Activated CD8-positive, alpha-beta memory T cell treated with anti-CD3 and anti-CD28 coated beads, Interleukin-2, amount 10 ng/mL, durations not matched to agents 7 days and 5 days (primary cell): ENCODE data around the gene ENTPD6. TPM values are rescaled to one million over a fixed set of nuclear protein-coding genes. Genes with fewer than 3 reads are reported as not detected.
"Not testable (repeated sequence)": the region's sequence is repeated elsewhere in the genome, so short reads cannot be mapped to it uniquely, and the experiment has no call there.

Source experiments
- ATAC-seq: fragments of 150-1000 bp; cut with Tn5 transposase; one replicate; pipeline ENCODE4 v1.10.0; 2021; ENCODE audit warnings: moderate library complexity
- CTCF ChIA-PET: fragments of 350-600 bp; sonication (Branson Sonifier 250); formaldehyde crosslinking; loops from one replicate; lab custom pipeline; 2021; ENCODE audit warnings: antibody characterized with exemption; lab: Charles Lee
- DNase-seq: peaks from one replicate; pipeline ENCODE4 v3.0.0-alpha.2; 2020
- H3K27ac Mint-ChIP-seq: one replicate; pipeline ENCODE4 v1.8.0; 2021; ENCODE audit warnings: mild to moderate bottlenecking, mixed read lengths
- H3K27me3 Mint-ChIP-seq: one replicate; pipeline ENCODE4 v1.8.0; 2021; ENCODE audit warnings: mixed read lengths
- H3K36me3 Mint-ChIP-seq: one replicate; pipeline ENCODE4 v1.8.0; 2021; ENCODE audit warnings: mild to moderate bottlenecking, mixed read lengths
- H3K4me1 Mint-ChIP-seq: one replicate; pipeline ENCODE4 v1.8.0; 2021; ENCODE audit warnings: mixed read lengths
- H3K4me3 Mint-ChIP-seq: one replicate; pipeline ENCODE4 v1.8.0; 2021; ENCODE audit warnings: mild to moderate bottlenecking, moderate library complexity, mixed read lengths
- H3K9me3 Mint-ChIP-seq: one replicate; pipeline ENCODE4 v1.8.0; 2022; ENCODE audit warnings: low read depth, mixed read lengths
- total RNA-seq, 2 experiments: library from RNA; stranded (reverse); gene quantifications; one replicate each; pipeline ENCODE4 v1.2.3, GENCODE V29; 2021

The ENTPD6 gene
- total RNA-seq, 2 experiments from 2014 or later = 37.6 to 42.0 TPM

- CTCF ChIA-PET = no interaction called here
Measured at GRCh38 chr20:25239387-25240370, 44.2 kb downstream of the ENTPD6 start.

GRCh38 chr20:25240851-25241658 lies 45.5 kb downstream of the ENTPD6 start:
- H3K4me3 Mint-ChIP-seq, H3K27me3 Mint-ChIP-seq, CTCF ChIA-PET, H3K9me3 Mint-ChIP-seq, DNase-seq, H3K27ac Mint-ChIP-seq, H3K36me3 Mint-ChIP-seq, ATAC-seq: not testable (repeated sequence)
- peaks cover 19% of the 10 kb centered on the region for H3K4me1 Mint-ChIP-seq

More at GRCh38 chr20:25239387-25240370, 44.2 kb downstream of the ENTPD6 start:
- Mint-ChIP-seq H3K4me1 (peaks cover 19% of the 10 kb centered on the region), H3K36me3 (no peaks in the 10 kb centered on the region), H3K27ac (no peak overlapping the region), H3K27me3 (peaks cover 8% of the 10 kb centered on the region), H3K9me3 (no peaks in the 10 kb centered on the region), H3K4me3 (no peak overlapping the region)
- no peak for DNase-seq
- no peak for ATAC-seq

- CTCF ChIA-PET, H3K9me3 Mint-ChIP-seq, H3K27ac Mint-ChIP-seq, H3K27me3 Mint-ChIP-seq, ATAC-seq, H3K36me3 Mint-ChIP-seq, H3K4me3 Mint-ChIP-seq, DNase-seq: not testable (repeated sequence)
- H3K4me1 Mint-ChIP-seq = peaks cover 23% of the 10 kb centered on the region
Measured at GRCh38 chr20:25241659-25241955, 46.1 kb downstream of the ENTPD6 start.

GRCh38 chr20:25242231-25242630 lies 46.7 kb downstream of the ENTPD6 start:
- ATAC-seq = no peak
- Mint-ChIP-seq H3K27ac (no peak overlapping the region), H3K27me3 (peaks cover 11% of the 10 kb centered on the region), H3K36me3 (no peaks in the 10 kb centered on the region), H3K9me3 (no peaks in the 10 kb centered on the region), H3K4me3 (no peak overlapping the region), H3K4me1 (peaks cover 28% of the 10 kb centered on the region)
- DNase-seq = no peak
- CTCF ChIA-PET = no interaction called here

- Mint-ChIP-seq H3K27me3 (peaks cover 11% of the 10 kb centered on the region), H3K4me1 (peaks cover 17% of the 10 kb centered on the region), H3K36me3 (no peaks in the 10 kb centered on the region), H3K9me3 (no peaks in the 10 kb centered on the region), H3K4me3 (no peak overlapping the region), H3K27ac (no peak overlapping the region)
- CTCF ChIA-PET = no interaction called here
- no peak for ATAC-seq
- no peak for DNase-seq
Measured at GRCh38 chr20:25243416-25243979, 48.0 kb downstream of the ENTPD6 start.

- no peaks in the 10 kb centered on the region for H3K9me3 Mint-ChIP-seq
- DNase-seq (peak; percentile 2), ATAC-seq (no peak)
- H3K4me3 Mint-ChIP-seq = no peak overlapping the region
- peaks cover 23% of the 10 kb centered on the region for H3K4me1 Mint-ChIP-seq
- no peaks in the 10 kb centered on the region for H3K36me3 Mint-ChIP-seq
- CTCF ChIA-PET = no interaction called here
- peaks cover 11% of the 10 kb centered on the region for H3K27me3 Mint-ChIP-seq
- H3K27ac Mint-ChIP-seq = no peak overlapping the region
Measured at GRCh38 chr20:25244976-25245375, 49.5 kb downstream of the ENTPD6 start.

- no peak overlapping the region for H3K4me3 Mint-ChIP-seq
- H3K9me3 Mint-ChIP-seq = no peaks in the 10 kb centered on the region
- no peak overlapping the region for H3K27ac Mint-ChIP-seq
- H3K36me3 Mint-ChIP-seq = no peaks in the 10 kb centered on the region
- no peak for ATAC-seq
- CTCF ChIA-PET = no interaction called here
- peaks cover 27% of the 10 kb centered on the region for H3K4me1 Mint-ChIP-seq
- H3K27me3 Mint-ChIP-seq = peaks cover 11% of the 10 kb centered on the region
- DNase-seq = peak; percentile 36
Measured at GRCh38 chr20:25245461-25245860, 49.9 kb downstream of the ENTPD6 start.

- peaks cover 32% of the 10 kb centered on the region for H3K4me1 Mint-ChIP-seq
- H3K36me3 Mint-ChIP-seq = no peaks in the 10 kb centered on the region
- no peaks in the 10 kb centered on the region for H3K9me3 Mint-ChIP-seq
- H3K4me3 Mint-ChIP-seq = peak overlapping the region; percentile 90
- no peak for ATAC-seq
- peaks cover 11% of the 10 kb centered on the region for H3K27me3 Mint-ChIP-seq
- no peak overlapping the region for H3K27ac Mint-ChIP-seq
- CTCF ChIA-PET = interaction anchor here (0.6 to 2.0 kb wide), 7 partner anchors 11 to 252 kb away, joined by 3 to 5 read pairs (median 3); no protein-coding TSS in a partner anchor
- DNase-seq = peak; percentile 36
Measured at GRCh38 chr20:25246182-25246999, 50.9 kb downstream of the ENTPD6 start.

GRCh38 chr20:25247000-25247517 lies 51.5 kb downstream of the ENTPD6 start:
- H3K9me3 Mint-ChIP-seq = no peaks in the 10 kb centered on the region
- DNase-seq = no peak
- no peaks in the 10 kb centered on the region for H3K36me3 Mint-ChIP-seq
- peaks cover 35% of the 10 kb centered on the region for H3K4me1 Mint-ChIP-seq
- H3K27me3 Mint-ChIP-seq = peaks cover 11% of the 10 kb centered on the region
- no peak overlapping the region for H3K27ac Mint-ChIP-seq
- CTCF ChIA-PET = interaction anchor here (0.9 to 2.0 kb wide), 10 partner anchors 12 to 253 kb away, joined by 3 to 5 read pairs (median 3); partner anchors contain the start of gene ENTPD6
- peak overlapping the region; percentile 90 for H3K4me3 Mint-ChIP-seq
- no peak for ATAC-seq

- no peak for DNase-seq
- Mint-ChIP-seq H3K27me3 (peaks cover 8% of the 10 kb centered on the region), H3K4me3 (peak overlapping the region; percentile 90), H3K27ac (peak overlapping the region; percentile 47), H3K4me1 (peaks cover 37% of the 10 kb centered on the region), H3K36me3 (no peaks in the 10 kb centered on the region), H3K9me3 (no peaks in the 10 kb centered on the region)
- CTCF ChIA-PET = interaction anchor here (0.8 to 2.0 kb wide), 11 partner anchors 13 to 253 kb away, joined by 3 to 7 read pairs (median 3); partner anchors contain the start of gene ENTPD6
- ATAC-seq = peak; percentile 57
Measured at GRCh38 chr20:25247518-25247955, 52.0 kb downstream of the ENTPD6 start.

GRCh38 chr20:25247956-25248785 lies 52.7 kb downstream of the ENTPD6 start, which contains the start of gene PYGB:
TSS of gene PYGB (plus strand) at chr20:25248085. CDS start at chr20:25248179, 94 bp downstream.
- Mint-ChIP-seq H3K4me1 (peaks cover 37% of the 10 kb centered on the region), H3K4me3 (peak within 1 kb of the TSS; percentile 90), H3K36me3 (no peaks in the 10 kb centered on the region)

More at GRCh38 chr20:25247956-25248785, 52.7 kb downstream of the ENTPD6 start, which contains the start of gene PYGB:
- CTCF ChIA-PET = interaction anchor here (0.8 to 2.0 kb wide), 9 partner anchors 13 to 254 kb away, joined by 3 to 7 read pairs (median 3); partner anchors contain the start of gene ENTPD6
- Mint-ChIP-seq H3K27me3 (peaks cover 7% of the 10 kb centered on the region), H3K9me3 (no peaks in the 10 kb centered on the region), H3K27ac (peak within 1 kb of the TSS; percentile 86)
- DNase-seq (peak; percentile 74), ATAC-seq (peak; percentile 87)
